RWPE1 (cell line): ENCODE results near the gene HERPUD2.

ENCODE experiments used
- CTCF ChIA-PET: fragments of 350-600 bp; sonication (Branson Sonifier 250); formaldehyde crosslinking; extraction: SDS; loops from one replicate; lab custom pipeline; 2021; lab: Yijun Ruan, JAX
- POLR2A ChIA-PET: fragments of 400-600 bp; formaldehyde crosslinking; extraction: SDS; loops from one replicate; lab custom pipeline; 2020; ENCODE audit warnings: antibody characterized with exemption; ENCODE audit not compliant: low non-redundant PET; lab: Yijun Ruan, JAX
- DNase-seq: peaks from one replicate; pipeline ENCODE4 v3.0.0; 2012; ENCODE audit warnings: low spot score
- H3K27ac ChIP-seq: fragments of 450-650 bp; 2 replicates; pipeline ENCODE4 v1.5.1; 2017
- TF ChIP-seq, protein P1 (sequence below): fragments of 450-650 bp; conservative IDR thresholded peaks from 2 replicates; pipeline ENCODE4 v1.5.1; 2017; ENCODE audit warnings: low read depth, mild to moderate bottlenecking

HERPUD2 gene

DNA sequence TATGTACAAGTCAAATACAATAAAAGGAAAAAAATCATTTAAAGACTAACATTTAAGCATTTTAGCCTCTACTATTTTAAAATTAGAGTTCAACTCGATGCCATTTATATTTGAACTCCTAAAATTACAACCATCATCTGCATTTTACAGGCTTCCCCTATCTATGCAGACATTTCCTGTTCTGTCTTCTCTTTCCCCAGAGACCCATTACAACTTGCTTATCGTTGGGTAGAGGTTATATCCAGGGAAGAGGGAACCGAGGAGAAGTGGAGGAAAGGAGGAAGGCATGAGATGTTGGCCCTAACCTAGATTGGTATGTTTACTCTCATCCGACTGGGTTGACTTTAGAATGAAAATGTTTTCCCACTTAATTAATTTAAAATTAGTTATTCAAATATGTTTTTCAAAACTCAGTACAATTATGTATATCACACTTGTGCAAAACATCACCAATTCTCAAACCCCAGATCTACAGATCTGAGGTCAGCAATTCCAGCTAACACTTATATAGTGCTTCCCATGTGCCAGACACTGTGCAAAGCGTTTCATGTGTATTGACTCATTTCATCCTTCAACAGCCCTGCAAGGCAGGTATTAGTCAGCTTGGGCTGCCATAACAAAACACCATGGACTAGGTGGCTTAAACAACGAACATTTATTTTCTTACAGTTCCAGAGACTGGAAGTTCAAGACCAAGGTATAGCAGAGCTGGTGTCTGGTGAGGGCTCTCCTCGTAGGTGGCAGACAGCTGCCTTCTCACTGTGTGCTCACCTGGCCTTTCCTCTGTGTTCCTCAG is 27.3 kb upstream of the HERPUD2 start:
- DNase-seq, result no peak
- H3K27ac ChIP-seq, result no peak overlapping the region
- ChIA-PET CTCF (interaction anchor here (0.6 kb wide), 1 partner anchor 112 kb away, joined by 3 read pairs; no protein-coding TSS in a partner anchor), POLR2A (no interaction called here)
- TF ChIP-seq, protein P1, sequence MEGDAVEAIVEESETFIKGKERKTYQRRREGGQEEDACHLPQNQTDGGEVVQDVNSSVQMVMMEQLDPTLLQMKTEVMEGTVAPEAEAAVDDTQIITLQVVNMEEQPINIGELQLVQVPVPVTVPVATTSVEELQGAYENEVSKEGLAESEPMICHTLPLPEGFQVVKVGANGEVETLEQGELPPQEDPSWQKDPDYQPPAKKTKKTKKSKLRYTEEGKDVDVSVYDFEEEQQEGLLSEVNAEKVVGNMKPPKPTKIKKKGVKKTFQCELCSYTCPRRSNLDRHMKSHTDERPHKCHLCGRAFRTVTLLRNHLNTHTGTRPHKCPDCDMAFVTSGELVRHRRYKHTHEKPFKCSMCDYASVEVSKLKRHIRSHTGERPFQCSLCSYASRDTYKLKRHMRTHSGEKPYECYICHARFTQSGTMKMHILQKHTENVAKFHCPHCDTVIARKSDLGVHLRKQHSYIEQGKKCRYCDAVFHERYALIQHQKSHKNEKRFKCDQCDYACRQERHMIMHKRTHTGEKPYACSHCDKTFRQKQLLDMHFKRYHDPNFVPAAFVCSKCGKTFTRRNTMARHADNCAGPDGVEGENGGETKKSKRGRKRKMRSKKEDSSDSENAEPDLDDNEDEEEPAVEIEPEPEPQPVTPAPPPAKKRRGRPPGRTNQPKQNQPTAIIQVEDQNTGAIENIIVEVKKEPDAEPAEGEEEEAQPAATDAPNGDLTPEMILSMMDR, result no peak

DNA sequence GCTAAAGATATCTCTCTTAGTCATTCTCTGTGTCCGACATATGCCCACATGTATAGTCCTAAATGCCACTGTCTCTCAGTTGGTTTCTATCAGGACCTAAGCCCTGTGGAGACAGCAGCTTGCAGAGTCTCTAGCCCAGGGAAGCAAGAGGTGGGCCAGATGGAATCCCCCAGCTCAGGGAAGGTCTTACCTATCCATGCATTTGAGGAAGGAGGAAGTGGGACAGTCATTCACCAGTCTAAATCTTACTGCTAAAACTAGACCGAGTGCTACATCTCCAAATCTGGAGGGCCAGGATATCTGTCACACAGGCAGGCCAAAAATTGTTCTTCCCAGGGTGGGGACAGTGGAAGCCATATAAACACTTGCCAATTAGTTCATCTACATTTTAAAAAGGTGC is 26.4 kb upstream of the HERPUD2 start:
- CTCF ChIA-PET, result no interaction called here
- no peak overlapping the region for H3K27ac ChIP-seq
- no peak for DNase-seq
- POLR2A ChIA-PET, result no interaction called here
- TF ChIP-seq, protein P1, result no peak

DNA sequence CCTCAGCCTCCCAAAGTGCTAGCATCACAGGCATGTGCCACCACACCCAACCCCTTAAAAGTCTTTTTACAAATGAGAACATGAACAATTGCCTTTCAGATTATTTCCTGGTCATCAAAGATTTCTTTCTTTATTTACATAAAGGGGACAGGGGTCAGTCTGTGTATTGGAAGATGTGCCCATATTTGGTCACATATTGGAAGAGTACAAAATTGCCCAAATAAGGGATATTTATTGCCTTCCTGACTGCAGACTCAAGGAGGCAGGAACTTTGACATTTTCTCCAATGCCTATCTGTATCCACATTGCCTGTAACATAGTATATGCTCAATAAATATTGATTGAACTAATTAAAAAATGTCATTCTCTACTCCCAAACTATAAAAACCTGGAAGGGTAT is 25.9 kb upstream of the HERPUD2 start:
- DNase-seq, result no peak
- ChIA-PET POLR2A (no interaction called here), CTCF (no interaction called here)
- no peak overlapping the region for H3K27ac ChIP-seq
- TF ChIP-seq, protein P1, result no peak

DNA sequence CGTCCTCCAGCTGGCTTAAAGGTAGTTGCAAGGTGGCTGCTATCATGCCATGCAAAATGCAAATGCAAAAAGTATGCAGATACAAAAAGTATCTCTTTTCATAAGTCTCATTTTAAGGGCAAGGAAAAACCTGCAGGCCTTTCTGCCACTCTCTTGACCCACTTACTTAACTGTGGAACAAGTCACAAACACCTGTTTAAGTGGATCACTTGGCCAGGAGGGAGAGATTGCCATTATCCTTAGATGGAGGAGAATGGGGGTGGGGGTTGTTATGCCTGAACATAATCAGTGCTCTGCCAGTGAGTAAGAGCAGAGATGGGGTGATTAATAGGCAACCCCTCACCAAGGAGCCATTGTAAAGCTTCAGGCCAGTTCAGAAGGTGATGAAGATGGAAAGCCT is 25.1 kb upstream of the HERPUD2 start:
- POLR2A ChIA-PET, result no interaction called here
- CTCF ChIA-PET, result no interaction called here
- H3K27ac ChIP-seq, result no peak overlapping the region
- TF ChIP-seq, protein P1, result no peak
- DNase-seq, result no peak

DNA sequence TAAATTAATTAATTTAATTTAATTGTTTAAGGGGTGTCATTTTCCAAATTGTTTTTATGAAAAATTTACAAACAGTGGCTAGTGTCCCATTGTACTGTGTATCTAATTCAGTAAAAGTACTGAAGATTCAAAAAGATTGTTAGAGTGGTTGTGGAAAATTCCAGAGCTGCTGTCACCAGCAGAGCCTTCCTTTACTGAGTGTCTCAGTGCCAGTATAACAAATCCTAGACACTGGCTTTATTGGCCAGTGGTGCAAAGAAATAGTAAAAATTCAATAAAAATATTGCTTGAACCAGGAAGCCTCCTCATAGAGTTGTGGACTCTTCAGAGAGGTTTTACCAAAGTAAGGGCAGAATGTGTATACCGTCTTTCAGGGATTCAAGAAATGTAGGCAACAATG is 23.1 kb upstream of the HERPUD2 start:
- no peak for DNase-seq
- CTCF ChIA-PET, result no interaction called here

DNA sequence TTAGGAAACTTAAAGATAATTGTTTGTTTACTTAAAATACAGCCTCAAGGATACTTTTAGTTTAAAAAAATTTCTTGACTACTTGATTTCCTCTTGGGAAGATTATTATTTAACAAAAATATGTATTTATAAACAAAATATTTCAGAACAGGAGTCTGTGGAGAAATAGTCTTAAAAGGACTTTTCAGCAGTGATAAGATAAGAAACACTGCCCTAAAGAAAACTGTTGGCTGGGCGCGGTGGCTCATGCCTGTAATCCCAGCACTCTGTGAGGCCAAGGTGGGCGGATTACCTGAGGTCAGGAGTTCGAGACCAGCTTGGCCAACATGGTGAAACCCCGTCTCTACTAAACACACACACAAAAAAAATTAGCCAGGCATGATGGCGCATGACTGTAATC is 22.6 kb upstream of the HERPUD2 start:
- no peak for DNase-seq
- POLR2A ChIA-PET, result no interaction called here
- TF ChIP-seq, protein P1, result no peak
- H3K27ac ChIP-seq, result no peak overlapping the region
- CTCF ChIA-PET, result no interaction called here

More for the DNA sequence above, 23.1 kb upstream of the HERPUD2 start:
- TF ChIP-seq, protein P1, result no peak
- POLR2A ChIA-PET, result no interaction called here
- H3K27ac ChIP-seq, result no peak overlapping the region
